ENCODE measurements around the gene TMEM120B.

GRCh38 chr12:121778567-121779421 lies 66.2 kb downstream of the TMEM120B start:
- no peak for TF ChIP-seq ZFX (IDR thresholded peaks at IDR 0.05; ENCODE audit: borderline replicate concordance)
- TF ChIP-seq CTCF (IDR thresholded peaks at IDR 0.05) = no peak

Measured in 22Rv1 (cell line).